K562 (cell line): ENCODE results near the gene ZNF138. TPM values are rescaled to one million over a fixed set of nuclear protein-coding genes. Genes with fewer than 3 reads are reported as not detected.

Experiments
- CCAR2 ChIP-seq: fragments of 200-400 bp; formaldehyde crosslinking; IDR thresholded peaks from 2 replicates; pipeline ENCODE4 v1.6.1; 2017; ENCODE audit warnings: mild to moderate bottlenecking, low read depth, low read length
- DDX20 ChIP-seq: fragments of 450-650 bp; IDR thresholded peaks from 2 replicates; pipeline ENCODE4 v1.6.1; 2016; ENCODE audit warnings: missing genetic modification characterization, low read depth, mild to moderate bottlenecking, missing compliant biosample characterization, moderate library complexity
- DIDO1 ChIP-seq: fragments of 450-650 bp; IDR thresholded peaks from 2 replicates; pipeline ENCODE4 v1.6.1; 2016; ENCODE audit warnings: low read depth, missing biosample characterization, missing genetic modification characterization
- GATA2 ChIP-seq: sonication (generic); formaldehyde crosslinking; IDR thresholded peaks from 2 replicates; pipeline ENCODE4 v1.4.0; 2020; ENCODE audit warnings: mild to moderate bottlenecking, missing genetic modification reagents
- KAT2B ChIP-seq: IDR thresholded peaks from one replicate; pipeline ENCODE4 v1.6.1; 2012; ENCODE audit warnings: low read depth, mild to moderate bottlenecking, control low read depth, inconsistent platforms, low read length, moderate library complexity
- NFIX ChIP-seq: fragments of 250-450 bp; sonication (Bioruptor Pico); IDR thresholded peaks from 2 replicates; pipeline ENCODE4 v1.4.0; 2020; ENCODE audit warnings: low read depth, mild to moderate bottlenecking, moderate library complexity
- NFRKB ChIP-seq: fragments of 450-650 bp; IDR thresholded peaks from 2 replicates; pipeline ENCODE4 v1.6.1; 2016; ENCODE audit warnings: low read depth
- NR1H2 ChIP-seq: sonication (generic); formaldehyde crosslinking; IDR thresholded peaks from 2 replicates; pipeline ENCODE4 v1.4.0; 2020; ENCODE audit warnings: mild to moderate bottlenecking, missing genetic modification reagents
- NR2F6 ChIP-seq: fragments of 450-650 bp; formaldehyde crosslinking; IDR thresholded peaks from 2 replicates; pipeline ENCODE4 v1.4.0; 2020; ENCODE audit warnings: mild to moderate bottlenecking
- PML ChIP-seq: IDR thresholded peaks from 2 replicates; pipeline ENCODE4 v1.6.1; 2012; ENCODE audit warnings: low read length, inconsistent platforms
- SIN3B ChIP-seq: fragments of 450-650 bp; IDR thresholded peaks from 2 replicates; pipeline ENCODE4 v1.6.1; 2017; ENCODE audit warnings: low read depth, mild to moderate bottlenecking, moderate library complexity
- SMC3 ChIP-seq: conservative IDR thresholded peaks from 2 replicates; pipeline ENCODE4 v1.6.1; 2011; ENCODE audit warnings: low read depth, low read length, improper control_type of control experiment; ENCODE audit not compliant: insufficient read depth
- XRCC4 ChIP-seq: IDR thresholded peaks from one replicate; pipeline ENCODE4 v1.6.1; 2011; ENCODE audit not compliant: insufficient read depth, insufficient read length; ENCODE audit errors: extremely low read depth
- ZNF316 ChIP-seq: fragments of 450-650 bp; IDR thresholded peaks from 2 replicates; pipeline ENCODE4 v1.6.1; 2016
- ZNF778 ChIP-seq: fragments of 450-650 bp; formaldehyde crosslinking; IDR thresholded peaks from 2 replicates; pipeline ENCODE4 v1.4.0; 2020; ENCODE audit warnings: mild to moderate bottlenecking, moderate library complexity
- polyA plus RNA-seq, 8 experiments: library from polyadenylated mRNA; depleted of rRNA in 4 of 8; stranded (reverse) in 5 of 8; unstranded in 3 of 8; fragments of >200 nt; fragmentation: Nextera tagmentation in 2 of 8; fragmentation: Illumina TruSeq in 1 of 8; extraction: Ambion mirVana in 2 of 8; extraction: Trizol in 1 of 8; gene quantifications; 2 replicates each; pipeline versions ENCODE4 v1.2.1 to v1.2.3, GENCODE V29; 2011 to 2014; ENCODE audit warnings: inconsistent platforms in 1 of 8, missing spikeins in 1 of 8
- total RNA-seq, 7 experiments: library from RNA; depleted of rRNA in 6 of 7; stranded (reverse); fragments of >200 nt in 6 of 7; fragmentation: Illumina TruSeq in 2 of 7; extraction: Trizol in 2 of 7; gene quantifications; 2 replicates each; pipeline versions ENCODE4 v1.2.1 to v1.2.3, GENCODE V29; 2011 to 2021; ENCODE audit warnings: low replicate concordance in 1 of 7
- TF ChIP-seq, protein P1 (sequence below), 2 experiments: fragments of 250-450 bp in 1 of 2; fragments of 450-650 bp in 1 of 2; sonication (Bioruptor Pico) in 1 of 2; IDR thresholded peaks; 2 replicates each; pipeline versions ENCODE4 v1.6.1 to v1.8.0; 2016 to 2021; ENCODE audit warnings: mild to moderate bottlenecking in 2 of 2, moderate library complexity in 2 of 2, missing compliant biosample characterization in 1 of 2, missing genetic modification characterization in 1 of 2
- TF ChIP-seq, protein P2 (sequence below): sonication (generic); formaldehyde crosslinking; IDR thresholded peaks from 2 replicates; pipeline ENCODE4 v1.8.0; 2022; ENCODE audit warnings: mild to moderate bottlenecking, missing genetic modification reagents
- TF ChIP-seq, protein P3 (sequence below): fragments of 450-650 bp; formaldehyde crosslinking; IDR thresholded peaks from 2 replicates; pipeline ENCODE4 v1.4.0; 2020; ENCODE audit warnings: mild to moderate bottlenecking, moderate library complexity
- TF ChIP-seq, protein P4 (sequence below): fragments of 250-450 bp; sonication (Bioruptor Pico); IDR thresholded peaks from 2 replicates; pipeline ENCODE4 v1.8.0; 2022; ENCODE audit warnings: inconsistent platforms, mild to moderate bottlenecking, moderate library complexity, borderline replicate concordance
- TF ChIP-seq, protein P5 (sequence below): fragments of 250-450 bp; sonication (Bioruptor Pico); IDR thresholded peaks from 2 replicates; pipeline ENCODE4 v1.5.0; 2021; ENCODE audit warnings: mild to moderate bottlenecking, moderate library complexity

ZNF138 gene
- total and polyA plus RNA-seq, 9 of the 15 experiments (the other 6 are each of a cell fraction or from before 2014, with no cell fraction given) = 14.6 to 34.9 (median 22.6) TPM

DNA sequence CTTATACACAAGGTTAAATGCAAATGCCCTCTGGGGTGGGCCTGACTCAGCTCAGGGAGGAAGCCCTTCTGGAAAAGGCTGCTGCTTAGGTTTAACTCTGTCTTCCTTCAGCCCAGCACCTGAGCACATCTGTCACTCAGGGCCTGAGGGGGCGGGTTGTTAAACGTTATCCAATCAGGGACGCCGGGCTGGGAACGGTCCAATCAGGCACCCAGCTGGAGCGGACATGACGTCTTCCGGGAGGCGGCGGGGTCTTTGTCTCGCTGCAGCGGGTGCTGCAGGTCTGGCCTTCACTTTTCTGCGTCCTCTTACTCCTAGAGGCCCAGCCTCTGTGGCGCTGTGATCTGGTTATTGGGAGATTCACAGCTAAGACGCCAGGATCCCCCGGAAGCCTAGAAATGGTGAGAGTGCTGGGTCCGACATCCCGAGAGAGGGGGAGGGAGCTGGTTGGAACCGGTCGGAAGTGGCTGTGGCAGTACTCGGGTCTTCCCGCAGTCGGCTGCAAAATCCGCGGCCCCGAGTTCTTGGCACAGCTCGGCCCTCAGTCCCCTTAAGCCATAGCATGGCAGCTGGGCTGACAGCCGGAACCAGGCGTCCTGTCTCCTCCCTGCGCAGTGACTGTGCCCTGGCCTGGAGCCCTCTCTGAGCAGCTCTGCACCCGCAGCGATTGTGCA, at the start of gene ZNF138 (continued):
- no peak for TF ChIP-seq NR1H2 (CRISPR knock-in tag)
- no peak for TF ChIP-seq XRCC4
- peak; percentile 68; the same call in 1 of the 2 replicates for TF ChIP-seq SIN3B
- TF ChIP-seq ZNF778 = no peak
- no peak for TF ChIP-seq NFIX
- TF ChIP-seq, protein P1, sequence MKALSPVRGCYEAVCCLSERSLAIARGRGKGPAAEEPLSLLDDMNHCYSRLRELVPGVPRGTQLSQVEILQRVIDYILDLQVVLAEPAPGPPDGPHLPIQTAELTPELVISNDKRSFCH (CRISPR knock-in tag; IDR thresholded peaks at IDR 0.05) = no peak
- TF ChIP-seq, protein P1 (tag; IDR thresholded peaks at IDR 0.05) = no peak
- TF ChIP-seq, protein P2, sequence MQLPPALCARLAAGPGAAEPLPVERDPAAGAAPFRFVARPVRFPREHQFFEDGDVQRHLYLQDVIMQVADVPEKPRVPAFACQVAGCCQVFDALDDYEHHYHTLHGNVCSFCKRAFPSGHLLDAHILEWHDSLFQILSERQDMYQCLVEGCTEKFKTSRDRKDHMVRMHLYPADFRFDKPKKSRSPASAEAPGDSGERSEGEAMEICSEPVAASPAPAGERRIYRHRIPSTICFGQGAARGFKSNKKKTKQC (CRISPR knock-in tag) = peak; percentile 35; the same call in 1 of the 2 replicates
- TF ChIP-seq CCAR2 = no peak
- TF ChIP-seq, protein P3, sequence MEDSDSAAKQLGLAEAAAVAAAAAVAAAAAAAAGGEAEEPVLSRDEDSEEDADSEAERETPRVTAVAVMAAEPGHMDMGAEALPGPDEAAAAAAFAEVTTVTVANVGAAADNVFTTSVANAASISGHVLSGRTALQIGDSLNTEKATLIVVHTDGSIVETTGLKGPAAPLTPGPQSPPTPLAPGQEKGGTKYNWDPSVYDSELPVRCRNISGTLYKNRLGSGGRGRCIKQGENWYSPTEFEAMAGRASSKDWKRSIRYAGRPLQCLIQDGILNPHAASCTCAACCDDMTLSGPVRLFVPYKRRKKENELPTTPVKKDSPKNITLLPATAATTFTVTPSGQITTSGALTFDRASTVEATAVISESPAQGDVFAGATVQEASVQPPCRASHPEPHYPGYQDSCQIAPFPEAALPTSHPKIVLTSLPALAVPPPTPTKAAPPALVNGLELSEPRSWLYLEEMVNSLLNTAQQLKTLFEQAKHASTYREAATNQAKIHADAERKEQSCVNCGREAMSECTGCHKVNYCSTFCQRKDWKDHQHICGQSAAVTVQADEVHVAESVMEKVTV = no peak
- TF ChIP-seq KAT2B = no peak
- no peak for TF ChIP-seq SMC3
- no peak for TF ChIP-seq NR2F6 (CRISPR knock-in tag)
- no peak for TF ChIP-seq ZNF316
- TF ChIP-seq GATA2 (CRISPR knock-in tag) = peak; percentile 18; the same call in 1 of the 2 replicates
- TF ChIP-seq, protein P4, sequence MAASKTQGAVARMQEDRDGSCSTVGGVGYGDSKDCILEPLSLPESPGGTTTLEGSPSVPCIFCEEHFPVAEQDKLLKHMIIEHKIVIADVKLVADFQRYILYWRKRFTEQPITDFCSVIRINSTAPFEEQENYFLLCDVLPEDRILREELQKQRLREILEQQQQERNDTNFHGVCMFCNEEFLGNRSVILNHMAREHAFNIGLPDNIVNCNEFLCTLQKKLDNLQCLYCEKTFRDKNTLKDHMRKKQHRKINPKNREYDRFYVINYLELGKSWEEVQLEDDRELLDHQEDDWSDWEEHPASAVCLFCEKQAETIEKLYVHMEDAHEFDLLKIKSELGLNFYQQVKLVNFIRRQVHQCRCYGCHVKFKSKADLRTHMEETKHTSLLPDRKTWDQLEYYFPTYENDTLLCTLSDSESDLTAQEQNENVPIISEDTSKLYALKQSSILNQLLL (CRISPR knock-in tag) = no peak
- TF ChIP-seq PML = peak; percentile 70; the same call in 1 of the 2 replicates
- TF ChIP-seq DIDO1 (tag) = peak; percentile 76
- peak; percentile 47; the same call in 1 of the 2 replicates for TF ChIP-seq NFRKB
- TF ChIP-seq, protein P5, sequence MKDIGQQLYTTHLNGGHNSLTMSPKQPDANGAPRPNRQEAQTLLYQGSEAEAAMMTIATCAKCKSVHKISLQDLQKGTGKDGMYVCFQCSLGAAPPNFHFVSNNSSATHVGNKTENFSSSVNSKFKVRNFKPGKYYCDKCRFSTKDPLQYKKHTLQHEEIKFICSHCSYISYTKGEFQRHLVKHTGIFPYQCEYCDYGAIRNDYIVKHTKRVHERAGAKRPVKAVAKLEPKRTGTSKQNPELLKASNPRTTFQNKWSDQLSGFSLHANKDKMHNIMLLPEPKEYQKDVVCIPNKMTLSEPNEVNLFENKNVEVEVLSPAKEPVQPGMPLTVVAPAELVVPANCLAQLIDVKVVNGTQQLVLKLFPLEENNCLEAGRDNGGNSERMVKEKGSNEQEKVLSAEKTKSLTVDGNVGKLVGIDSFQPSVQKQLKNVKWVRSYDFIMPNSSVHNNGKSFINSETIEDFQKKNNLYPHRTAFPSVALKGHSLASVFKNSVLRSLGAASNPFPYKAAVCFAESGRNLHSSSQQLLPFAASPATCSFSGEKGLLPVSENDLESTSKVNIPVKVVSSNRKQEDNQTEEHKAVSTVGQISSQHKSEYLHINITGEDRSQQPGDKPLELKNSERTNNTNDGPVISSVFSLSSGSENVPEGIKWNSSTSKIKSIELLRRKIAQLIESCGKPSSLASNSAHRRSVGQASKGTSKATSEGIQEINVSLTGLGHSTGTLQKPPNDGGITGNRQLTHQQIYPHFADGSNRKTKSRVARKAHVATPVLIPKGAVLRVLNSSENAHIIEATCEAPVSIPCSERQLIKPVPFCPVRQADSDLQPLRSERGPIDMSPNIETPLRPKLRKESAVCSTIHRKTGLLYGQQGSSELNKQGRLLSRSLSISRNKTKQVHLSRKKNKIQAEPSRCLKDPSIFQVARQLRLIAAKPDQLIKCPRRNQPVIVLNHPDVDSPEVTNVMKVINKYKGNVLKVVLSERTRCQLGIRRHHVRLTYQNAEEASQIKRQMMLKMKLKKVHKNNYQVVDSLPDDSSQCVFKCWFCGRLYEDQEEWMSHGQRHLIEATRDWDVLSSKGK (CRISPR knock-in tag) = no peak
- TF ChIP-seq DDX20 (tag) = no peak
